CD14-positive monocyte (primary cell): Measurements from ENCODE around the gene NRF1. TPM values are rescaled to one million over a fixed set of nuclear protein-coding genes. Genes with fewer than 3 reads are reported as not detected.

Experiments
- DNase-seq, 3 donors: peaks; one replicate each; pipeline ENCODE4 v3.0.0-alpha.2; 2011 to 2022
- H2AFZ ChIP-seq: 2 replicates; pipeline ENCODE4 v1.6.0; 2012; ENCODE audit warnings: mild to moderate bottlenecking, low read depth, low read length, inconsistent platforms; ENCODE audit not compliant: insufficient read depth, poor library complexity, severe bottlenecking
- H3K27ac ChIP-seq, 2 donors: 1 replicate in 1 of 2; 2 replicates in 1 of 2; pipeline ENCODE4 v1.5.1; 2012 to 2013; ENCODE audit warnings: low read length in 2 of 2, control low read depth in 1 of 2, inconsistent platforms in 1 of 2, low read depth in 1 of 2, mild to moderate bottlenecking in 1 of 2
- H3K27me3 ChIP-seq, 2 donors: one replicate each; pipeline versions ENCODE4 v1.6.0 to v1.6.1; 2011 to 2013; ENCODE audit warnings: low read length in 2 of 2; ENCODE audit not compliant: control insufficient read depth in 2 of 2, insufficient read depth in 2 of 2
- H3K36me3 ChIP-seq, 2 donors: replicated peaks in 1 of 2; 1 replicate in 1 of 2; 2 replicates in 1 of 2; pipeline versions ENCODE4 v1.5.1 to v1.6.1; 2012 to 2013; ENCODE audit warnings: low read length in 2 of 2, control low read depth in 1 of 2, inconsistent platforms in 1 of 2, mild to moderate bottlenecking in 1 of 2; ENCODE audit not compliant: insufficient read depth in 2 of 2, control insufficient read depth in 1 of 2
- H3K4me1 ChIP-seq, 2 donors: 1 replicate in 1 of 2; 2 replicates in 1 of 2; pipeline versions ENCODE4 v1.5.1 to v1.6.1; 2012 to 2013; ENCODE audit warnings: low read length in 2 of 2, control low read depth in 1 of 2, inconsistent platforms in 1 of 2, mild to moderate bottlenecking in 1 of 2, moderate library complexity in 1 of 2; ENCODE audit not compliant: insufficient read depth in 2 of 2, control insufficient read depth in 1 of 2
- H3K4me2 ChIP-seq: replicated peaks from 2 replicates; pipeline ENCODE3; 2012; ENCODE audit warnings: low read length, moderate library complexity, mild to moderate bottlenecking; ENCODE audit not compliant: poor library complexity, severe bottlenecking; ENCODE audit errors: extremely low read depth
- H3K4me3 ChIP-seq, 3 experiments: fragments of 200-600 bp in 1 of 3; sonication (generic) in 1 of 3; replicated peaks in 1 of 3; 1 replicate in 2 of 3; 2 replicates in 1 of 3; pipeline ENCODE4 v1.5.1; 2011 to 2013; ENCODE audit warnings: low read length in 3 of 3, mild to moderate bottlenecking in 3 of 3, control low read depth in 2 of 3, low read depth in 2 of 3, inconsistent platforms in 1 of 3, moderate library complexity in 1 of 3
- H3K79me2 ChIP-seq: 2 replicates; pipeline ENCODE4 v1.6.0; 2012; ENCODE audit warnings: mild to moderate bottlenecking, control low read depth, inconsistent platforms, low read length, moderate library complexity; ENCODE audit not compliant: insufficient read depth
- H3K9ac ChIP-seq: 2 replicates; pipeline ENCODE4 v1.6.0; 2017; ENCODE audit warnings: low read length, mild to moderate bottlenecking; ENCODE audit not compliant: insufficient read depth, poor library complexity, severe bottlenecking
- H3K9me3 ChIP-seq, 2 donors: replicated peaks in 1 of 2; 1 replicate in 1 of 2; 2 replicates in 1 of 2; pipeline versions ENCODE4 v1.5.1 to v1.6.1; 2012 to 2013; ENCODE audit warnings: low read length in 2 of 2, control low read depth in 1 of 2; ENCODE audit not compliant: control insufficient read depth in 1 of 2, insufficient read depth in 1 of 2
- H4K20me1 ChIP-seq: 2 replicates; pipeline ENCODE4 v1.6.0; 2012; ENCODE audit warnings: mild to moderate bottlenecking, low read length, control low read depth, moderate library complexity; ENCODE audit not compliant: insufficient read depth
- H3K27ac Mint-ChIP-seq, 7 donors: one replicate each; pipeline ENCODE4 v1.8.0; 2020; ENCODE audit warnings: mild to moderate bottlenecking in 7 of 7, mixed read lengths in 7 of 7, moderate library complexity in 6 of 7, inconsistent platforms in 2 of 7
- H3K27me3 Mint-ChIP-seq, 3 donors: one replicate each; pipeline ENCODE4 v1.8.0; 2021 to 2022; ENCODE audit warnings: low read depth in 3 of 3, mild to moderate bottlenecking in 3 of 3, mixed read lengths in 3 of 3, moderate library complexity in 3 of 3, inconsistent platforms in 1 of 3
- H3K36me3 Mint-ChIP-seq, 2 donors: one replicate each; pipeline ENCODE4 v1.8.0; 2020; ENCODE audit warnings: mixed read lengths in 2 of 2, inconsistent platforms in 1 of 2, mild to moderate bottlenecking in 1 of 2
- H3K4me1 Mint-ChIP-seq: one replicate; pipeline ENCODE4 v1.8.0; 2020; ENCODE audit warnings: mild to moderate bottlenecking, mixed read lengths
- H3K4me3 Mint-ChIP-seq, 2 donors: one replicate each; pipeline ENCODE4 v1.8.0; 2020; ENCODE audit warnings: mild to moderate bottlenecking in 2 of 2, mixed read lengths in 2 of 2, moderate library complexity in 1 of 2
- H3K9me3 Mint-ChIP-seq, 7 donors: one replicate each; pipeline ENCODE4 v1.8.0; 2020 to 2022; ENCODE audit warnings: mixed read lengths in 7 of 7, mild to moderate bottlenecking in 6 of 7, moderate library complexity in 6 of 7, inconsistent platforms in 2 of 7
- WGBS: methylation state at CpG from one replicate; pipeline ENCODE4 v1.1.5; 2013; ENCODE audit warnings: missing lambda C conversion rate; ENCODE audit not compliant: insufficient coverage; 5-methylcytosine and 5-hydroxymethylcytosine counted together
- intact Hi-C, 2 donors: fragments of 100-400 bp; cut with micrococcal nuclease; formaldehyde crosslinking; loops; one replicate each; pipeline versions ENCODE4 v1.15.0 to v1.15.1; 2023
- polyA plus RNA-seq, 3 donors: library from polyadenylated mRNA; depleted of rRNA in 1 of 3; unstranded in 2 of 3; stranded (reverse) in 1 of 3; fragments of 300-500 nt in 2 of 3; fragments of >200 nt in 1 of 3; fragmentation: Illumina TruSeq in 2 of 3; gene quantifications; 1 replicate in 2 of 3; 2 replicates in 1 of 3; pipeline ENCODE4 v1.2.3, GENCODE V29; 2012 to 2021
- TF ChIP-seq, protein P1 (sequence below): fragments of 200-600 bp; IDR thresholded peaks from one replicate; pipeline ENCODE4 v1.8.0; 2022; ENCODE audit warnings: antibody characterized with exemption, mild to moderate bottlenecking

The NRF1 gene
- polyA plus RNA-seq, 3 donors = 5.1 to 14.0 (median 7.7) TPM

DNA sequence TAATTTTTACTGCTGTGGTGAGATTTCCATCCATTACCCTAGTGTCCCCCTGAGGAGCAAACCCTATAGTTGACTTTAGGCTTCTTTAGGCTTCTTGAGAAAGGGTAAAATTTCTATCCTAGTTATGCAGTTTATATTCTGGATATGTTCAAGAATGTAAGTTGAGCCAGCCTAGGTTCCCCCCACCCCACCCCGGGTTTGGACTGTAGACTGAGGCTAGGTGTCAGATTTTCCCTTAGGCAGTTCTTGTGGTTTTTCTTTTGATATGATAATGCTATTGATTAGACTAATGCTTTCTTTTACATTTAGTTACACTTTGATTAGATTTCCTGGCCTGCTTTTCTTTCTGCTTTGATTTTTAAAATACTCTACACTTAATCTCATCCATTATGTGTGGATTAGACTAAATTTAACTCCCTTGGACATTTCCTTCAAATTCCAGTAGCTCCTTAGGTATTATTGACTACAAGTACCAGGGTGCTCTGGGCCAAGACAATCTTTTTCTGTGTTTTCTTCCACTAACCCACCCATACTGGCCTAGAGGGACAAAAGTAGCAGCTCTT is 37.7 kb downstream of the NRF1 start:
- H3K9me3 Mint-ChIP-seq = peaks cover 0 to 3% (median 0%) of the 10 kb centered on the region in 7 donors
- H3K9me3 ChIP-seq = no peaks in the 10 kb centered on the region
- DNase-seq = no peak
- H3K36me3 Mint-ChIP-seq = peaks cover 15 to 41% of the 10 kb centered on the region in 2 donors
- H3K9ac ChIP-seq = no peak overlapping the region
- no peaks in the 10 kb centered on the region for H3K27me3 ChIP-seq
- H3K36me3 ChIP-seq = peaks cover 0 to 32% of the 10 kb centered on the region in 2 donors
- H3K27ac Mint-ChIP-seq = no peak overlapping the region
- no peak overlapping the region for H3K4me2 ChIP-seq
- no peak overlapping the region for H3K4me3 Mint-ChIP-seq
- intact Hi-C loops = no loop called here
- H3K27me3 Mint-ChIP-seq = no peaks in the 10 kb centered on the region
- peaks cover 47% of the 10 kb centered on the region for H4K20me1 ChIP-seq
- H3K4me1 Mint-ChIP-seq = no peaks in the 10 kb centered on the region
- H3K79me2 ChIP-seq = peaks cover 57% of the 10 kb centered on the region
- no CpG with 5 or more reads among the region's 1 CpG for WGBS
- no peak overlapping the region for H2AFZ ChIP-seq
- no peak overlapping the region for H3K4me3 ChIP-seq
- no peak overlapping the region for H3K27ac ChIP-seq
- no peaks in the 10 kb centered on the region for H3K4me1 ChIP-seq
- TF ChIP-seq, protein P1, sequence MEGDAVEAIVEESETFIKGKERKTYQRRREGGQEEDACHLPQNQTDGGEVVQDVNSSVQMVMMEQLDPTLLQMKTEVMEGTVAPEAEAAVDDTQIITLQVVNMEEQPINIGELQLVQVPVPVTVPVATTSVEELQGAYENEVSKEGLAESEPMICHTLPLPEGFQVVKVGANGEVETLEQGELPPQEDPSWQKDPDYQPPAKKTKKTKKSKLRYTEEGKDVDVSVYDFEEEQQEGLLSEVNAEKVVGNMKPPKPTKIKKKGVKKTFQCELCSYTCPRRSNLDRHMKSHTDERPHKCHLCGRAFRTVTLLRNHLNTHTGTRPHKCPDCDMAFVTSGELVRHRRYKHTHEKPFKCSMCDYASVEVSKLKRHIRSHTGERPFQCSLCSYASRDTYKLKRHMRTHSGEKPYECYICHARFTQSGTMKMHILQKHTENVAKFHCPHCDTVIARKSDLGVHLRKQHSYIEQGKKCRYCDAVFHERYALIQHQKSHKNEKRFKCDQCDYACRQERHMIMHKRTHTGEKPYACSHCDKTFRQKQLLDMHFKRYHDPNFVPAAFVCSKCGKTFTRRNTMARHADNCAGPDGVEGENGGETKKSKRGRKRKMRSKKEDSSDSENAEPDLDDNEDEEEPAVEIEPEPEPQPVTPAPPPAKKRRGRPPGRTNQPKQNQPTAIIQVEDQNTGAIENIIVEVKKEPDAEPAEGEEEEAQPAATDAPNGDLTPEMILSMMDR = no peak

GRCh38 chr7:129650056-129650758 is 38.7 kb downstream of the NRF1 start:
- H3K27me3 Mint-ChIP-seq = no peaks in the 10 kb centered on the region
- H3K4me1 ChIP-seq = no peaks in the 10 kb centered on the region
- TF ChIP-seq, protein P1 = no peak
- peak overlapping the region in 1 of 7 donors; percentile 5 for H3K27ac Mint-ChIP-seq
- H3K4me3 ChIP-seq = no peak overlapping the region
- no peak overlapping the region for H3K4me2 ChIP-seq
- H2AFZ ChIP-seq = no peak overlapping the region
- H3K4me3 Mint-ChIP-seq = no peak overlapping the region
- peaks cover 12 to 47% of the 10 kb centered on the region in 2 donors for H3K36me3 Mint-ChIP-seq
- no peaks in the 10 kb centered on the region for H3K27me3 ChIP-seq
- H4K20me1 ChIP-seq = peaks cover 38% of the 10 kb centered on the region
- peaks cover 0 to 3% (median 0%) of the 10 kb centered on the region in 7 donors for H3K9me3 Mint-ChIP-seq
- H3K9me3 ChIP-seq = no peaks in the 10 kb centered on the region
- peaks cover 0 to 32% of the 10 kb centered on the region in 2 donors for H3K36me3 ChIP-seq
- no peak for DNase-seq
- no peak overlapping the region for H3K27ac ChIP-seq
- peaks cover 5% of the 10 kb centered on the region for H3K4me1 Mint-ChIP-seq
- no CpG with 5 or more reads among the region's 5 CpGs for WGBS
- no peak overlapping the region for H3K9ac ChIP-seq
- H3K79me2 ChIP-seq = peaks cover 58% of the 10 kb centered on the region
- intact Hi-C loops = loop anchor here in 1 of 2 donors (10.0 kb wide), 1 partner anchor 175 kb away; no protein-coding TSS in a partner anchor
